ENCODE measurements around the gene PATZ1. TPM values are rescaled to one million over a fixed set of nuclear protein-coding genes. Genes with fewer than 3 reads are reported as not detected.
"Not testable (repeated sequence)": the region's sequence is repeated elsewhere in the genome, so short reads cannot be mapped to it uniquely, and the experiment has no call there.

PATZ1 gene
- total RNA-seq, 1 experiment from 2014 or later: 120 TPM

DNA sequence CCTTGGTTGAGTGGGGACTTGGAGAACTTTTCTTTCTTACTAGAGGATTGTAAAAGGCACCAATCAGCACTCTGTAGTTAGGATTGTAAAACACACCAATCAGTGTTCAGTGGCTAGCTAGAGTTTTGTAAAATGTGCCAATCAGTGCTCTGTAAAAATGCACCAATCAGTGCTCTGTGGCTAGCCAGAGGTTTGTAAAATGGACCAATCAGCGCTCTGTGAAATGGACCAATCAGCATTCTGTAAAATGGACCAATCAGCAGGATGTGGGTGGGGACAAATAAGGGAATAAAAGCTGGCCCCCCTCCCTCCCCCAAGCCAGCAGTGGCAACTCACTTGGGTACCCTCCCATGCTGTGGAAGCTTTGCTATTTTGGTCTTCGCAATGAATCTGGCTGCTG lies 47.7 kb upstream of the PATZ1 start:
- peaks cover 2 to 7% of the 10 kb centered on the region in 2 experiments; a peak in 3 of 4 replicates for H3K4me1 Mint-ChIP-seq
- H3K9me3 Mint-ChIP-seq: peaks cover 0 to 4% of the 10 kb centered on the region in 2 experiments; a peak in 2 of 5 replicates
- Histone ChIP-seq H2BK20ac (ENCODE audit: low read depth, low read length, poor library complexity, severe bottlenecking) (no peak overlapping the region), H3K9me3 (ENCODE audit: control insufficient read depth, low read depth, low read length) (no peaks in the 10 kb centered on the region), H3K9ac (ENCODE audit: extremely low read depth, insufficient read length, low read length) (no peak overlapping the region), H4K20me1 (ENCODE audit: control insufficient read depth, insufficient read depth, insufficient read length) (no peaks in the 10 kb centered on the region), H3K4me1 (ENCODE audit: insufficient read depth, low read length) (no peaks in the 10 kb centered on the region), H3K27me3 (ENCODE audit: insufficient read depth, low read length) (no peaks in the 10 kb centered on the region), H2BK5ac (ENCODE audit: insufficient read length, low read length) (no peak overlapping the region), H2BK15ac (ENCODE audit: low read depth, low read length) (no peak overlapping the region), H3K23me2 (ENCODE audit: insufficient read length, low read depth, low read length, poor library complexity, severe bottlenecking) (no peaks in the 10 kb centered on the region), H3K4me2 (ENCODE audit: insufficient read depth, insufficient read length, low read length) (no peak overlapping the region), H3K14ac (ENCODE audit: insufficient read depth, low read length) (no peak overlapping the region), H3K27ac (ENCODE audit: insufficient read length, low read depth, low read length) (no peak overlapping the region), H2BK12ac (ENCODE audit: insufficient read length, low read depth, low read length) (no peak overlapping the region), H2BK120ac (ENCODE audit: low read depth, low read length, poor library complexity, severe bottlenecking) (no peak overlapping the region), H2AK5ac (ENCODE audit: insufficient read length, low read length) (no peak overlapping the region), H4K91ac (ENCODE audit: insufficient read length, low read depth, low read length) (no peak overlapping the region), H3K23ac (ENCODE audit: insufficient read length, low read depth, low read length) (no peak overlapping the region), H3K79me2 (ENCODE audit: insufficient read depth, low read length) (no peaks in the 10 kb centered on the region), H4K8ac (replicated peaks; ENCODE audit: insufficient read length, low read depth, low read length) (no peak overlapping the region), H3K79me1 (ENCODE audit: insufficient read depth, low read depth, low read length, poor library complexity, severe bottlenecking) (no peaks in the 10 kb centered on the region), H3K4ac (ENCODE audit: low read depth, low read length) (no peak overlapping the region), H3T11ph (ENCODE audit: low read length) (no peak overlapping the region), H3K56ac (ENCODE audit: insufficient read length, low read depth, low read length) (no peak overlapping the region), H3K18ac (ENCODE audit: insufficient read length, low read depth, low read length) (no peak overlapping the region), H4K5ac (ENCODE audit: insufficient read length, low read depth, low read length) (no peak overlapping the region), H2AFZ (ENCODE audit: low read length) (no peak overlapping the region)
- DNase-seq: no peak
- peaks cover 2% of the 10 kb centered on the region; the same call in 1 of the 2 replicates for H3K27me3 Mint-ChIP-seq (ENCODE audit: low read depth)
- no peak overlapping the region for H3K27ac Mint-ChIP-seq
- WGBS (ENCODE audit: extremely low coverage, insufficient read length, low lambda C conversion rate): no CpG with 5 or more reads among the region's 2 CpGs
- no peak overlapping the region for H3K4me3 Mint-ChIP-seq
- TF ChIP-seq, protein P1, sequence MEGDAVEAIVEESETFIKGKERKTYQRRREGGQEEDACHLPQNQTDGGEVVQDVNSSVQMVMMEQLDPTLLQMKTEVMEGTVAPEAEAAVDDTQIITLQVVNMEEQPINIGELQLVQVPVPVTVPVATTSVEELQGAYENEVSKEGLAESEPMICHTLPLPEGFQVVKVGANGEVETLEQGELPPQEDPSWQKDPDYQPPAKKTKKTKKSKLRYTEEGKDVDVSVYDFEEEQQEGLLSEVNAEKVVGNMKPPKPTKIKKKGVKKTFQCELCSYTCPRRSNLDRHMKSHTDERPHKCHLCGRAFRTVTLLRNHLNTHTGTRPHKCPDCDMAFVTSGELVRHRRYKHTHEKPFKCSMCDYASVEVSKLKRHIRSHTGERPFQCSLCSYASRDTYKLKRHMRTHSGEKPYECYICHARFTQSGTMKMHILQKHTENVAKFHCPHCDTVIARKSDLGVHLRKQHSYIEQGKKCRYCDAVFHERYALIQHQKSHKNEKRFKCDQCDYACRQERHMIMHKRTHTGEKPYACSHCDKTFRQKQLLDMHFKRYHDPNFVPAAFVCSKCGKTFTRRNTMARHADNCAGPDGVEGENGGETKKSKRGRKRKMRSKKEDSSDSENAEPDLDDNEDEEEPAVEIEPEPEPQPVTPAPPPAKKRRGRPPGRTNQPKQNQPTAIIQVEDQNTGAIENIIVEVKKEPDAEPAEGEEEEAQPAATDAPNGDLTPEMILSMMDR (conservative IDR thresholded peaks at IDR 0.05): no peak
- no peaks in the 10 kb centered on the region; a peak in 1 of 7 replicates for H3K36me3 Mint-ChIP-seq (ENCODE audit: insufficient read depth in 1 of 3, low read depth in 3 of 3)

DNA sequence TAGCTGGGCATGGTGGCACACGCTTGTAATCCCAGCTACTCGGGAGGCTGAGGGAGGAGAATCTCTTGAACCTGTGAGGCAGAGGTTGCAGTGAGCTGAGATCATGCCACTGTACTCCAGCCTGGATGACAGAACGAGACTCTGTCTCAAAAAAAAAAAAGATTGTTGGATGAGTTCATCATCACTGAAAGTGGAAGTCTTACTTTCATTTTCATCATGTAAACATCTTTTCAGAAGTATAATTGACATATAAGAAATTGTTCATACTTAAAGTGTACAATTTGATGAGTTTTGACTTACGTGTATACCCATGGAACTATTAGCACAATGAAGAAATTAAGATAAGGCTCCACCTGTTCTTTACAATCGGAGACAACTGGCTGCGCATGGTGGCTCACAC lies 32.5 kb upstream of the PATZ1 start:
- H3K36me3 Mint-ChIP-seq (ENCODE audit: insufficient read depth in 1 of 3, low read depth in 3 of 3); H4K20me1 ChIP-seq (ENCODE audit: control insufficient read depth, insufficient read depth, insufficient read length); H3K4me1 ChIP-seq (ENCODE audit: insufficient read depth, low read length); H3K23ac ChIP-seq (ENCODE audit: insufficient read length, low read depth, low read length); H3K9me3 ChIP-seq (ENCODE audit: control insufficient read depth, low read depth, low read length); H4K5ac ChIP-seq (ENCODE audit: insufficient read length, low read depth, low read length); H3K79me1 ChIP-seq (ENCODE audit: insufficient read depth, low read depth, low read length, poor library complexity, severe bottlenecking); H3K4ac ChIP-seq (ENCODE audit: low read depth, low read length); H3K18ac ChIP-seq (ENCODE audit: insufficient read length, low read depth, low read length); H3K9me3 Mint-ChIP-seq; H2BK20ac ChIP-seq (ENCODE audit: low read depth, low read length, poor library complexity, severe bottlenecking); H3K14ac ChIP-seq (ENCODE audit: insufficient read depth, low read length); H3K27ac ChIP-seq (ENCODE audit: insufficient read length, low read depth, low read length); H3K27ac Mint-ChIP-seq; H3K56ac ChIP-seq (ENCODE audit: insufficient read length, low read depth, low read length); H3K79me2 ChIP-seq (ENCODE audit: insufficient read depth, low read length); H2BK12ac ChIP-seq (ENCODE audit: insufficient read length, low read depth, low read length); H4K8ac ChIP-seq (replicated peaks; ENCODE audit: insufficient read length, low read depth, low read length); H3K23me2 ChIP-seq (ENCODE audit: insufficient read length, low read depth, low read length, poor library complexity, severe bottlenecking); H2BK5ac ChIP-seq (ENCODE audit: insufficient read length, low read length); H3K27me3 ChIP-seq (ENCODE audit: insufficient read depth, low read length); H3K4me2 ChIP-seq (ENCODE audit: insufficient read depth, insufficient read length, low read length); H2BK120ac ChIP-seq (ENCODE audit: low read depth, low read length, poor library complexity, severe bottlenecking); DNase-seq; H3K9ac ChIP-seq (ENCODE audit: extremely low read depth, insufficient read length, low read length); H2AK5ac ChIP-seq (ENCODE audit: insufficient read length, low read length); H3K4me1 Mint-ChIP-seq; H2AFZ ChIP-seq (ENCODE audit: low read length); H4K91ac ChIP-seq (ENCODE audit: insufficient read length, low read depth, low read length); H3T11ph ChIP-seq (ENCODE audit: low read length); H3K4me3 Mint-ChIP-seq; H2BK15ac ChIP-seq (ENCODE audit: low read depth, low read length); H3K27me3 Mint-ChIP-seq (ENCODE audit: low read depth): not testable (repeated sequence)
- WGBS (ENCODE audit: extremely low coverage, insufficient read length, low lambda C conversion rate): no CpG with 5 or more reads among the region's 6 CpGs
